Stimulated activated CD4-positive, alpha-beta T cell treated with anti-CD3 and anti-CD28 coated beads, Interleukin-2, amount 100 ng/mL, for 4 hours (primary cell): ENCODE data around the gene CNNM2.
A peak's percentile ranks its signal among the peaks of the same experiment; 100 is the strongest.

Experiments
- DNase-seq: peaks from one replicate; pipeline ENCODE4 v3.0.0-alpha.2; 2020; ENCODE audit warnings: low read depth

Gene CNNM2

GRCh38 chr10:102917962-102918816 is at the start of gene CNNM2:
TSS of gene CNNM2 (plus strand) at chr10:102918294. CDS start at chr10:102918481, 187 bp downstream.
- peak; percentile 100 for DNase-seq

GRCh38 chr10:102868911-102869257 is 49.2 kb upstream of the CNNM2 start:
- DNase-seq: no peak

- DNase-seq: no peak
Measured at GRCh38 chr10:102869258-102870198, 48.6 kb upstream of the CNNM2 start, which contains the start of gene AS3MT. TSS of gene AS3MT (plus strand) at chr10:102869470. CDS start at chr10:102869593, 123 bp downstream.

DNA sequence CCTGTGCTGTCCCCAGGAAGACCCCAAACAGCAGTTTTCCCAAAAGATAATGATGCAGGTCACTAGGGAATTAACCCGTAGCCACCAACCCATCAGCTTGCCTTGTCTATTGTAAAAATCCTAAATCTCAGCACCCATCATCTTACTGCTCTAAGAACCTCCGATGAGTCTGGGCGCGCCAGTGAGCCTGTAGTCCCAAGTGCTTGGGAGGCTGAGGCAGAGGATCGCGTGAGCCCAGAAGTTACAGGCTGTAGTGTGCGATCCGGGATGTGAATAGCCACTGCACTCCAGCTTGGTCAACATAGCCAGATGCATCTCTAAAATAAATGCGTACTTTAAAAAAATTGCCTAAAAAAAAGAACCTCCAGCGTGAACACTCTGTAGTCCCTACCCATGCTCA is 47.9 kb upstream of the CNNM2 start:
- no peak for DNase-seq

GRCh38 chr10:102872163-102872562 is 45.9 kb upstream of the CNNM2 start:
- DNase-seq: no peak

DNA sequence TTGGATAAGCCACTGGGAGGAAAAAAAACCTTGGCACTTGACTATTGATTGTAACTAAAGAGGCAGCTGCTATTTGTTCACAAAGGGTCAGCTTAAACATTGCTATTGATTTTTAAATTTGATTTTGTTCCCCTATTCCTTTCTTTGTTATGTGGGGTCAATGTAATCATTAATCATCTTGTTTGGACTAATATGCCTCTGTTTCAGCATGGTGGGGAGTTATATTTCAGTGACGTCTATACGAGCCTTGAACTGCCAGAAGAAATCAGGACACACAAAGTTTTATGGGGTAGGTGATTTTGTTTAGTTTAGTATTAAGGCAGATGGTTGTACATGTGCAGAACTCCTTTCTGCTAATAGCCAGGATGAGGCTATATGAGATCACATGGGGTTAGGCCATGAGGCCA is 41.3 kb upstream of the CNNM2 start:
- no peak for DNase-seq

DNA sequence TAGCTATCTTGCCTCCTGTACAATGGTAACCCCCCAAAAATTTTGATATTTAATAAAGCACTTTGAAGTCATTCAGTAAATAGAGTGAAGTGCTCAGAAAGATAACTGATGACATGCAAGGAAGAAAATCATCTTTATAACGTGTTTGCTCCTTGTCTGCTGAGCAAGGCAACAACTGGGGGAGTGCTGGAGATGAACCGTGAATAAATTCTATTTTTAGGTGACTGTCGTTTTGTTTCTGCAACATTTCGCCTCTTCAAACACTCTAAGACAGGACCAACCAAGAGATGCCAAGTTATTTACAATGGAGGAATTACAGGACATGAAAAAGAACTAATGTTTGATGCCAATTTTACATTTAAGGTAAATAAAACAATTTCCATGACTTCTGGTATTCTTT is 39.5 kb upstream of the CNNM2 start:
- no peak for DNase-seq

GRCh38 chr10:102880256-102880655 is 37.8 kb upstream of the CNNM2 start:
- DNase-seq: no peak

DNA sequence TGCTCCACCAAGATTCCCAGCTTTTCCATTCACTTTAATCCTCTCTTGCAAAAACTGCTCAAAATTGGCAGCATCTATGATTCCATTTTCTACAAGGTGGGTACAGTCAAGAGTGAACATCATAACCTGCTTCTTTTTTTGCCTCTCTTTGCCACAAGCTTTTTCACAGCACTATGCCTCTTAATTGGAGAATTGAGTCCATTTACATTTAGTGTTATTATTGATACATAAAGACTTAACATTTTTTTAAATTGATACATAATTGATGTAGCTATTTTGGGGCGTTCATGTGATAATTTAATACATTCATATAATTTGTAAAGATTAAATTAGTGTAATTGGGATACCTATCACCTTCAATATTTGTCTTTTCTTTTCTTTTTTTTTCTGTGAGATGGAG is 30.0 kb upstream of the CNNM2 start:
- no peak for DNase-seq

- no peak for DNase-seq
Measured at GRCh38 chr10:102894466-102895213, 23.5 kb upstream of the CNNM2 start.

DNA sequence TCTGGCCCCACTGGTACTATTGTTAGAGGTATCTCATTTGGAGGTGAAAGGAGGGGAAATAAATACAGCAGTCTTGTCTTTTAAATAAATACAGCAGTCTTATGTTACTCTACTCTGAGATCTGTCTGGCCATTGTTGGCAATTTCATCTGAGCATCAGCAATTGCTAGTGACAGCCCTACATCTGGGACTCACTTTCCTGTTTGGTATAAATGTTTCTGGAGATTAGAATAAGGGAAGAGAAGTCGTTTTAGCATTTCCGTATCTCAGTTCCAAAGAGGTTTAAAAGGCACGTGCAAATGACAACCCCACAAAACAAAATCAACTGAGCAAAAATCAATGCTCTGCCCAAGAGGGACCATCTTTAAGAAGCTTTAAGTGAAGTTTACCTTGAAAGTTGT is 18.1 kb upstream of the CNNM2 start:
- DNase-seq: no peak

DNA sequence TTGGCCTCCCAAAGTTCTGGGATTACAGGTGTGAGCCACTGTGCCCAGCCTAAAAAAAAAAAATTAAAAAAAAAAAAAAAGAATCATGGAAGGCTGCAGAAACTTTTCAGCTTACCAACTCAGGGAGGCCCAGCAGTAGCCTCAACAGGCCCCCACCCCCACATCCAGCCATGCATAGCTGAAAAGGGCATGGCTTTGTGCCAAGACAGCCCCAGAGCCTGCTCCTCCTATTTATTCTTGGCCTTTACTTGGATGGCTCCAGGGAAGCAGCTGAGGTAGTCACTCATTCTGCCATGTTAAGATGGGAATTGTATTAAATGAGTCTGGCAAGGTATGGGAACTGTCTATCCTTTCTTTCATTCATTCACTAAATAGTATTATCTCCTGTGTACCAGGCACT is 13.7 kb upstream of the CNNM2 start:
- no peak for DNase-seq

- no peak for DNase-seq
Measured at GRCh38 chr10:102906507-102906906, 11.6 kb upstream of the CNNM2 start.

DNA sequence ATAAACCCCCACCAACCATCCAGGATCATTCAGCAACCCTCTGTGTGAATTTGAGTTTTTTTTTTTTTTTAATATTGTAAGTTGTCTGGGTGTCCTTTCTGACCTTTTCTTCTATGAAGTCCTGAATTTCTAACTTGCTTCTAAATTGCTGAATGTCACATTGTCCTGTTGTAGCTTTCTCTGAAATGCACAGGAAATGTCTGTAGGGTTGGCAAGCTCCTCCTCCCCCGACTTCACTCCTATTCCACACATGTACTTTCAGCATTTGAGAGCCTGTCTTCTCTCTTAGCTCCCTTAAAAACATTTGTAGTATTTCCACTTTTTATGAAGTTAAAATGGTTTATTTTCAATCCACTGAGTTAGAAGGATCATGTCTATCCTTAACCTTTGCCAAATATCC is 3.3 kb upstream of the CNNM2 start:
- no peak for DNase-seq

- no peak for DNase-seq
Measured at GRCh38 chr10:102916173-102916572, 1.9 kb upstream of the CNNM2 start.

DNA sequence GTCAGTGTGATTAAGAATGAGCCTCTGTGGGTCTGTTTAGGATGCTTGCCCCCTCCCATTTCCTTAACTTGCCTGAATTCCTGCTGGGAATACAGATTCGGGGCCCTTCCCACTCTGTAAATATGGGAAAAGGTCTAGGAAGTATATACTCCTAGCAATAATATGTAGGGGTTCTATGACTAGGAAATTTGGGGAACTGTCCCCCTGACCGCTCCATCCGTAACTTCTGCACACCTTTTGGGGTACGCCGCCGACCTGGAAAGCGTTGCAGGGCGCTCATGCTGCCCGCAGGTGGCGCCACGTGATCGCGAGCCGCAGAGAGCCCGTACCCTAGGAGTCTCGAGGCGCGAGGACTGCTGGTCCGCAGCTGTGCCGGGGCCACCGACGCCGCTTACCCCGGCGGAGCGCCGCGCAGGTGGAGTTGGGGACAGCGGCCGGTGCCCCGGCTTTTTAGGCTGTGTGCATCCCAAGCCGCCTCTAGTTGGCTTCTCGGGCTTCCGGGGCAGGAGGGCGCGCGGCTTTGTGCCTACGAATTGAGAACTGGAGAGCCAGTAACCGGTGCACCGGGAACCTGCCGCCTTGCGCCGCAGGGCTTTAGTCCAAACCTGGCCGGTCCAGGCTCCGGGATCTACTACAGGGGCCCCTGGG is 656 bp upstream of the CNNM2 start:
- DNase-seq: peak; percentile 72

- no peak for DNase-seq
Measured at GRCh38 chr10:102918817-102919245, 737 bp downstream of the CNNM2 start.

GRCh38 chr10:102919246-102919959 is 1.3 kb downstream of the CNNM2 start:
- no peak for DNase-seq

GRCh38 chr10:102919992-102920739 is 2.1 kb downstream of the CNNM2 start:
- DNase-seq: no peak

DNA sequence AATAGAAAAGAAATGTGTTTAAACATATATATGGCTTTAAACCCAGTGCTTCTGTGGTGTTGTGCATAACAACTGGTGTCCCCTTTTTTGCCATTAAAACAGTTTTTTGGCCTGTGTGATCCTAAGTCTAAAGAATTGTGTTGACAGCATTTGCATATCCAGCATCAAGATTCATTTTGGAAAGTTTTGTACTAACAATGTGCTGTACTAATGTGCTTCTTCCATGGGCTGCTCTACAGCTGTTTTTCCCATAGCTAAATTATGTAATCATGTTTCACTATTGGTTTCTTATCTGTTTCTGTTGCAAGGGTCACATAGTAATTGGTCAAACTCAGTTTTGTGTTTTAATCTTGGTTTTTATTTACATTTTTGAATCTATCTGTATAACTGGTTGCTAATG is 5.5 kb downstream of the CNNM2 start:
- DNase-seq: no peak
